ENCODE measurements around the gene KEL.

The KEL gene

GRCh38 chr7:142896741-142897379 is 65.3 kb downstream of the KEL start:
- no peak for DNase-seq

GRCh38 chr7:142896151-142896550 is 66.0 kb downstream of the KEL start:
- no peak for DNase-seq

DNA sequence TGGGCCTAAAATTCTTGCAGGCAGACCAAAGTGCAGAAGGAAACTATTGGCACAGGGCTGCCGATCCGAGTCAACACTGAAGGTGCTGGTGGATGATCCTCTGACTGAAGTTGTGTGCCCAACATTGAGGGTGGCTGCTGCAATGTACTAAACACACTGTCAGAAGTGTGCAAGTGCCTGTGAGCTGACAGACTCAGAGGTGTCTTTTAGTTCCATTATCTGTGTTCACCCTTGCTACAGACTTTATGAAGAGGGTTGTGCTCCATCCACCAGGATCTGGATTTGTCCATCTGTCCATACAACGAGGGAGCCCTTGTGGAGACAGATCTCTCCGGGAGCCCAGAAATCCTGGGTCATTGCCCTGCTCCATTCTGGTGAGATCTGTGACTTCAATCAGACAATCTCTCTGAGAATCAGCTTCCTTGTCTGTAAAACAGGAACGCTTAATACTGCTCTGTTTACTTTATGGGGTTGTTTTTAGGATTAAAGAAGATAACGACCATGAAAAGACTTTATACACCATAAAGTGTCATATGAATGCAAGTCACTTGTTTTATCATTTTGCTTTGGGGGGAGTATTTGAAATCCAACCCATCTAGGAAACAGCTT is 67.1 kb downstream of the KEL start:
- no peak for DNase-seq

GRCh38 chr7:142894112-142894984 is 67.8 kb downstream of the KEL start:
- DNase-seq: no peak

DNA sequence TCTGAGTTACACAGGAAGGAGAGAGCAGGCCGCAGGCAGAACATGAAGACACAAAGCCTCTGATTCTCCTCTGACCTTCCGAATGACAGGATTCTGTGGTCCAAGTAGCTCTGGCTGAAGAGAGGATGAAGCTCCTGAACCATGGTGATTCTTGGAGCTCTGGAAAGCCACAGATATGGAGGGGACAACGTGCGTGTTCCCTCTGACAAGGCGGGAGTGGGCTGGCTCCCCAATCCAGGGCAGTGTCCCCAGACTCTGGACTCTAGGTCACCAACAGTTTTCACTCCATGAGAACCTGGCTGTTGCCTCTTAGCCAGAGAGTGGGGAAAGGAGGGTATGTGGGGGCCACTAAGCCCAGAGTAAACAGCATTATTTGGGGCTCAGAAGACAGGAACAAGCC is 69.2 kb downstream of the KEL start:
- DNase-seq: no peak

DNA sequence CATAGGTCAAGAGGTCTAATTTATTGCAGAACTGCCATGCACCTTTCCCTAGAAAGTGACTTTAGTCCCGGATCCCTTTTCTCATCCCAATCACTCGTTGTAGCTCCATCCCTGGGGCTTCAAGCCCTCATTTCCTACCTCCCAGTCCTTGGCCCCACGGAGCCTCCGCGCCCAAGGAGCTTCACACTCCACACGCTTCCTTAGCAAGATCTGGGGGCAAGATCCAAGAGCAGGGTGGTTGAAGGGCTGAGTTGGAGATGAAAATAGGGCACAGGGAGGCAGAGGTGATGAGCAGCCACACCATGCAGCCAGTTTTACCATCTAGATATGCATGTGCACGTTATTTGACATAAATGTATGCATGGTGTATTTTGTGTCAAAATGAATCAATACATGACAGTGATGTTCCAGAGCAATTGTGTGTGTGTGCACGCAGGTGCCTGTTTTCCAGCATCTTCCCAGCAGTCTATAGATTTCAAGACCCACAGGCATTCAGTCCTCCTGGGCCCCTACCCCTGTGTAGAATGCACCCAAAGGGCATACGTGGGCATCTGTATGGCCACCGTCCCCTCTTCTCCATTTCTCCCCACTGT is 70.6 kb downstream of the KEL start:
- no peak for DNase-seq

Data from fibroblast of skin of scalp (primary cell).